AG09319 (cell line): Measurements from ENCODE around the gene ACTMAP.
"Not testable (repeated sequence)": the region's sequence is repeated elsewhere in the genome, so short reads cannot be mapped to it uniquely, and the experiment has no call there.

ENCODE experiments used
- DNase-seq: peaks from one replicate; pipeline ENCODE4 v3.0.0-alpha.2; 2010; ENCODE audit warnings: low read depth; ENCODE audit errors: extremely low read depth
- CTCF ChIP-seq: IDR thresholded peaks from 2 replicates; pipeline ENCODE4 v1.5.1; 2011; ENCODE audit warnings: low read depth, mild to moderate bottlenecking, inconsistent platforms, low read length, moderate library complexity

ACTMAP gene

GRCh38 chr19:40733149-40733548 lies 17.1 kb downstream of the ACTMAP start:
- DNase-seq = no peak
- no peak for TF ChIP-seq CTCF

GRCh38 chr19:40732304-40732703 lies 18.0 kb downstream of the ACTMAP start:
- not testable (repeated sequence) for DNase-seq

- DNase-seq = not testable (repeated sequence)
Observed at GRCh38 chr19:40730065-40730464, 20.2 kb downstream of the ACTMAP start.

- no peak for DNase-seq
- TF ChIP-seq CTCF = no peak
Observed at GRCh38 chr19:40726279-40726678, 24.0 kb downstream of the ACTMAP start.

GRCh38 chr19:40724855-40725254 lies 25.4 kb downstream of the ACTMAP start:
- no peak for DNase-seq
- no peak for TF ChIP-seq CTCF

- no peak for DNase-seq
- no peak for TF ChIP-seq CTCF
Observed at GRCh38 chr19:40724315-40724714, 26.0 kb downstream of the ACTMAP start.

GRCh38 chr19:40723661-40724254 lies 26.5 kb downstream of the ACTMAP start:
- no peak for TF ChIP-seq CTCF
- no peak for DNase-seq

GRCh38 chr19:40721936-40722661 lies 28.2 kb downstream of the ACTMAP start:
- no peak for DNase-seq
- TF ChIP-seq CTCF = no peak
